Thyroid gland (tissue), 4 donors: ENCODE data around the gene RHBDL1.

Experiments
- CTCF ChIP-seq, 6 experiments: fragments of 200-600 bp in 3 of 6; fragments of 450-650 bp in 3 of 6; sonication (generic) in 3 of 6; IDR thresholded peaks; one replicate each; pipeline ENCODE4 v1.5.1; 2016 to 2019; ENCODE audit warnings: antibody characterized with exemption in 6 of 6, mild to moderate bottlenecking in 2 of 6, inconsistent platforms in 1 of 6, moderate library complexity in 1 of 6
- POLR2A ChIP-seq, 2 donors: fragments of 450-650 bp; IDR thresholded peaks; one replicate each; pipeline ENCODE4 v1.6.1; 2017; ENCODE audit warnings: antibody characterized with exemption in 2 of 2, mild to moderate bottlenecking in 2 of 2, moderate library complexity in 1 of 2

- no peak for TF ChIP-seq CTCF (IDR thresholded peaks at IDR 0.05)
- TF ChIP-seq POLR2A (IDR thresholded peaks at IDR 0.05), result no peak
These were observed 18.3 kb downstream of the RHBDL1 start for GRCh38 chr16:693766-694165.
